ENCODE measurements around the gene ASPDH.

DNA sequence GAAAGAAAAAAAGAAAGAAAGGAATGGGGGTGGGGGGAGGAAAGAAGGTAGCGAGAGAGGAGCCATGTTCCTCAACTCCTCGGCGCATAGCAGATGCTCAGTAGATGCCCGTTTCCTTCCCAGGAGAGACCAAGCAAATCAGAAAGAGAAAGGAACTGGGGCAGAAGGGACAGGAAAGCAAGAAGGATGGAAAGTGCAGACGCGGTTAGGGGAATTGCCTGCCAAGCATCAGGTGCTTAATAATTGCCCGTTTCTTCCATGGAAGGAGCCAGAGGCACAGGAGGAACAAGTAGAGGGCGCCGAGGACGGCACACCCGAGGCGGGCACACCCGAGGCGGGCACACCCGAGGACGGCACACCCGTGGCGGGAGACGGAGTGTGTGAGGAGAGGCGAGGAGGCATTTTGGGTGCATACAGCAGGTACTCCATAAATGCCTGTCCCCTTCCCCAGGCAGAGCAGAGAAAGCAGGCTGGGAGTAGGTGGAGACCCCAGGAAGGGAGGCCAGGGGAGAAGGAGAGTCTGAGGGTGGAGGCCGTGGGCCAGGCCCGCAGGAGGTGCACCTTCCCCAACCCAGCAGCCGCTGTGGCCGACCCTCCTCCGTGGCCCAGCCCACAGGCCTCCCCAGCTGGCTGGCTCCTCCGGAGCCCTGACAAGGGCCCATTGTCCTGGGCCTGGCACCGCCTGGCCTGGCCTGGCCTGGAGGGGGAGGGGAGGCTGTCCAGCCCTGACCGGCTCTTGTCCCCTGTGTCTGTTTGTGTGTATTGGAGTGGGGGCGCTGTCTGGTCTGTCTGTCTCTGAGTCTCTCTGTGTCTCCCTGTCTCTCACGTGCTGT is 17.3 kb downstream of the ASPDH start:
- no peak for TF ChIP-seq POLR2A (IDR thresholded peaks at IDR 0.05)
- TF ChIP-seq, protein P1, sequence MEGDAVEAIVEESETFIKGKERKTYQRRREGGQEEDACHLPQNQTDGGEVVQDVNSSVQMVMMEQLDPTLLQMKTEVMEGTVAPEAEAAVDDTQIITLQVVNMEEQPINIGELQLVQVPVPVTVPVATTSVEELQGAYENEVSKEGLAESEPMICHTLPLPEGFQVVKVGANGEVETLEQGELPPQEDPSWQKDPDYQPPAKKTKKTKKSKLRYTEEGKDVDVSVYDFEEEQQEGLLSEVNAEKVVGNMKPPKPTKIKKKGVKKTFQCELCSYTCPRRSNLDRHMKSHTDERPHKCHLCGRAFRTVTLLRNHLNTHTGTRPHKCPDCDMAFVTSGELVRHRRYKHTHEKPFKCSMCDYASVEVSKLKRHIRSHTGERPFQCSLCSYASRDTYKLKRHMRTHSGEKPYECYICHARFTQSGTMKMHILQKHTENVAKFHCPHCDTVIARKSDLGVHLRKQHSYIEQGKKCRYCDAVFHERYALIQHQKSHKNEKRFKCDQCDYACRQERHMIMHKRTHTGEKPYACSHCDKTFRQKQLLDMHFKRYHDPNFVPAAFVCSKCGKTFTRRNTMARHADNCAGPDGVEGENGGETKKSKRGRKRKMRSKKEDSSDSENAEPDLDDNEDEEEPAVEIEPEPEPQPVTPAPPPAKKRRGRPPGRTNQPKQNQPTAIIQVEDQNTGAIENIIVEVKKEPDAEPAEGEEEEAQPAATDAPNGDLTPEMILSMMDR (IDR thresholded peaks at IDR 0.05), result no peak
- TF ChIP-seq POLR2AphosphoS5 (IDR thresholded peaks at IDR 0.05), result no peak
- TF ChIP-seq EP300 (IDR thresholded peaks at IDR 0.05), result no peak

All from gastroesophageal sphincter (tissue), 3 donors.